HG03060 (cell line): Measurements from ENCODE around the gene SLC19A2.
"Not testable (repeated sequence)": the region's sequence is repeated elsewhere in the genome, so short reads cannot be mapped to it uniquely, and the experiment has no call there.

Source experiments
- ATAC-seq: cut with Tn5 transposase; IDR thresholded peaks from one replicate; pipeline ENCODE4 v1.9.1; 2021; ENCODE audit warnings: low read depth, moderate number of reproducible peaks; ENCODE audit not compliant: unreplicated experiment

Gene SLC19A2

DNA sequence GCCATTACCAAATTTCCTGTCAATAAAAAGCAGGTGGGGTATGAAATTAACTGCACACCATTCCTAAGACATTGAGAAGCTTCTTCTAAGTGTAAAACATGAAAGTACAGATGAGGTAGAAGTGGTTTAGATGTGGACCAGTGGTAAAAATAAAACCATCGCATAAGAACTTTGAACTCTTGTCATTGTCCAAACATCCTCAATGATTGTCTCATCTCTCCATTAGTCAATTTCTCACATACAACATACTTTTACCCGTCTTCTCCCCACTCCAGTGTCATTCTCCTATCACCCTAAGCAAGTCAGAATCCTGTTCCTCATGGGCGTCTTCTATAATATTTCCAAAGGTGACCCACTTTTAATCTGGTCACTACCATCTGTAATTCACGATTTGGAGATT is 24.3 kb upstream of the SLC19A2 start:
- ATAC-seq = no peak

DNA sequence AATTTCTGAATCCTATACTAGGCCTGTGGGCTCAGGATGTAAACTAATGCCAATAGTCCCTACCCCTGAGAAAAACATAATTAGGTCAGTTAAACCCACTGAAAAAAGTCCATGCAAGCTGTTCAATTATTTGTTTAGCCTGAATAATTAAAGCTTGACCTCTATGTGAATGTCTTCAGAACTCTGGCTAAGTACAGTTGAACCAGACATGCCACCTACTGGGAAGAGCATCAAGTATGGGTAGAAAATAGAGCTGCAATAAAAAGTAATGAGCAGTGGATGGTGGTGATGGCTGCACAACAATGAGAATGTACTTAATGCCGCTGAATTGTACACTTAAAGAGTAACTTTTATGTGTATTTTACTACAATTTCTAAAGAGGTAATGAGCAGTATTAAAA is 23.6 kb upstream of the SLC19A2 start:
- no peak for ATAC-seq

DNA sequence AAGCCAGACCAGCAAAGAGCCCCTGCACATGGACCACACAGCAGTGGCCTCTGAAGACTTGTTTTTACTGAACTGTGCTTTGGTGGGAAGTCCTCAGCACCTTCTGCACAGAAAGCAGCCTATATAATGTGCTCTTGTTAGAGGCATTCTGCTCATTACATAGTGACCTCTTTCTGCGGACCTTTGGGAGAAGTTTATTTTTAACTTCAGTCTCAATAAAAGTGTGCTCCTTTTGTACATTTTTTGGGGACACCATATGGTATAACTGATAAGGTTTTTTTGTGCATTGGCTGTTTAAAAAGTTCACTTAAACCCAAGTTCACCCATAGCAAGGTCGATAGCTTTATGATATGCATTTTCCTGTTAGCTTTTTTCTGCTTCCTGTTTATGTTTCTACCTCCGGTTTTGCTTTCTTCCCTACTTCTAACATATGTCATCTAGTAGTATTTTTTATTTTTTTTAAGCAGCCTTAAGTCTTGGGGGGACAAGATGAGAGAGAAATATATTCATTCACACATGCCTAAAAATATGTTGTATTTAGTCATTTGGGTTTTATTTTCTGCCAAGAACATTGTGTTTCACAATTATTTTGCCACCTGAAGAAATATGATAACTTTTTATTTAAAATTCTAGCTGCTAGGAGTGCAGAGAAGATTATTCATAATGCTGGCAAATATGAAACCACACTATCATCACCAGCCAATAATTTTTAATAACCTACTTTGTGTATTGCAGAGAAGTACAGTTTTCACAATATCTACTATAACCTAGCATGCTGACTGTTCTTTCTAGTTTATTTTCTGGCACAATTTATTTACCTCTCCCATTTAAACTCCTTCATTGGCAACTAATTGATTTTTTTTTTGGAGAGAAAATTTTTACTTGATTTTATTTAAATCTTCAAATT is 22.9 kb upstream of the SLC19A2 start:
- ATAC-seq = no peak

DNA sequence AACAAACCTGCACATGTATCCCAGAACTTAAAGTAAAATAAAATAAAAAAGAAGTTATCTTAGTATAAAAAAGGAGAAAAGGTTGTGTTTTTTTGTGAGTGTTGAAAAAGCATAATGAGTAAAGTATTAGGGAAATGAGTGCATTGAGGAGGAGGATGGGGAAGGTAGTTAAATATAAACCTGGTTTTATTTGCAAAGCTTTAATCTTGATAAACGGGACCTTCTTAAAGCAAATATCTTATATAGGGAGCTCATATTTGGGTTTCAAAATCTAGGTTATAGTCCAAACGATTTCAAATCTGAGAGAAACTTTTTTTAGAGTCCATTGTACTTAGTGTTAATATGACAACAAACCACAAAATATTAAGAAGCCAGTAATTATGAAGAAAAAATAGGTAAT is 21.7 kb upstream of the SLC19A2 start:
- no peak for ATAC-seq

DNA sequence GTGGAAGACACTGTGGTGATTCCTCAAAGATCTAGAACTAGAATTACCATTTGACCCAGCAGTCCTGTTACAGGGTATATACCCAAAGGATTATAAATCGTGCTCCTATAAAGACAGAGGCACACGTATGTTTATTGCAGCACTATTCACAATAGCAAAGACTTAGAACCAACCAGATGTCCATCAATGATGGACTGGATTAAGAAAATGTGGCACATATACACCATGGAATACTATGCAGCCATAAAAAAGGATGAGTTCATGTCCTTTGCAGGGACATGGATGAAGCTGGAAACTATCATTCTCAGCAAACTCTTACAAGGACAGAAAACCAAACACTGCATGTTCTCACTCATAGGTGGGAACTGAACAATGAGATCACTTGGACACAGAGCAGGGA is 17.9 kb upstream of the SLC19A2 start:
- ATAC-seq = not testable (repeated sequence)

DNA sequence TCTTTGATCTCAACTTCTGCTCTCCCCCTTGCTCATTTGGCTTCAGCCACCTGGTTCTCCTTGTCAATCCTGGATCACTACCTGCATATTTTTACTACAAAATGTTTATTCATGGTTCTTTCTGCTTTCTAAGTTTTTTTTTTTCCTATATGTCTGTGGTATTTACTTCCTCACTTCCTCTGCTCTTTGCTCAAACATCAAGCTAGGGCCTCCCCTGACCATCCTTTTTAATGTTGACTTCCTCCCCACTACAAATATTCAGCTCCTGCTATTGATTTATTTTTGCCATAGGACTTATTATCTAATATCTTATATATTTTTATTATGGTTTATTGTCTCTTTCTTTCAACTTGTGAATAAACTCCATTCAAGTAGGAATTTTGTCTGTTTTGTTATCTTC is 14.1 kb upstream of the SLC19A2 start:
- ATAC-seq = no peak

DNA sequence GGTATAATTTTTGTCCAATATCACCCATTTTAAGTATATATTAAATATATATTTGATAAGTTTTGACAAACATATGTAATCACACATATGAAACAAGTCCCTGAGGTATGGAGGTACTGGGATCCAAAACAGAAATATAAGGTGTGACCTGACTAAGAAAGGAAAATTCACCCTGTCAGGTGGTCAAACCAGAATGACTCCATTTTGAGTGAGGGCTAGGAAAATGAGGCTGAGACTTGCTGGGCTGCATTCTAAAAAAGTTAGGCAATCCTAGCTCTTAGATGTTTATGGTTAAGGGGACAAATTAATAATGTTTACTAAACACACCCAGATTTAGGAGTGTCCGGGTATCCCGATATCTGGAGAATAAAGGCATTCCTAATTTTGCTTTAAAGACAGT is 11.6 kb upstream of the SLC19A2 start:
- no peak for ATAC-seq

DNA sequence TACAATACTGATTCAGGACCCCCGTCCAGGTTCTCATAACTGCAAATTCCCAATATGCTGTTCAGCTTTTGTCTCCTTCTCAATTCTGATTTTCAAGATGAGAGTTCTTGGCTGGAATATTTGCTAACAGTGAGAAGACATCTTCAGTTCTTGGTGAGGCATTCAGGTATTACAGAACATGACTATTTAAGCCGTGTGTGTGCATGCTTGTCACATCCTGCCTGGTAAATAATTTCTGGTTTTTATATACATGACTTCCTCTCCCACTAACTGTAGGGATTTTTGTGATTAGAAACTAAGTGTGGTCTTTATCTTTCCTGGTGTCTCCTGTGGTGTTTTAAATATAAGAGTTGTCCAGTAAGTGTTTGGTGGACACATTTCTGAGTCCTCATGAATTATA is 10.2 kb upstream of the SLC19A2 start:
- ATAC-seq = no peak

DNA sequence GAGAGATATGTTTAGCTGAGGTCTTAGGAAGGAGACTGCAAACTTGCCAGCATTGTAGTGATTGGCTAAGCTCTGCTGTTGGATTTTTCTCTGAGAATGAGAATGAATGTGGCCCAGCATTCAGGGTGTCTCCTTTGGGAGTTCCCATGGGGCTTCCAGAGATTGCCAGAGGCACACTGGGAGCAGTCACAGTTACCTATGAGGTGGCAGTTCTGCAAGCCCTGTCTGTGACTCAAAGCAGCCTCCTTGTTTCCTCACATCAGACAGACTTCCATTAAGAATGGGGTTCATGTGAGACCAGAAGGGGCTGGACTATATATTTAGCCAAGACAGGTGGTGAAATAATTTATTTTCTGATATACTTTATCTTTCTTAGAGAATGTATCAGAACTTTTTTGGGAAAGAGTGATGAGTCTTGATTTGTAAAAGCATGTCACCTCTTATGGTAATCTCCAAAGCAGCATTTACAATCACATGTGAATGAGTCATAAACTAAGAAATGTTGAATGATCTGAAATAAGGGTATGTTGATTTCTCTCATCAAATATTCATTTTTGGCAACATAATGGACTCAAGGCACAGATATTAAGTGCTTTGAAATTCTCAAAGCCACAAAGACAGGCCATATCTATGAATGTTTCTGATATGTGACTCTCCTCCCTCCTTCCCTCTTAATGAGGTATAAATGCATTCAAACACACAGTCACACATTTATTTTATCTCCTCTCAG is 9.5 kb upstream of the SLC19A2 start:
- ATAC-seq = no peak

DNA sequence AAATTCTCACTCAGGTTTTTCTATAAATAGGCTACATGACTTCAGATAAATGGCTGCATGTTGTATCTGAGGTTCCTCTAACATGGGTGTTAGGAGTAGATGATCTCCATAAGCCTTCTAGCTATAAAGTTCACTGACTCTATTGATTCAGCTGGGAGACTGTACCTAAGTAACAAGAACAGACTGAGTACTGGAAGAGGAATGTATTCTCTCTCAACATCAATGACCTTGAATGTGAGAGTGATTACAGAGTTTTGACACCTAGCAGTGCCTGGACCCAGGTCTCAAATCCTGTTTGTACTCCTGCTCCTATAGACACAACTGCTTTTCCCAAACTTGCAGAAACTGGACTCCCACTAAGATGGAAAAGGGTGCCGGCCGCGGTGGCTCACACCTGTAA is 8.6 kb upstream of the SLC19A2 start:
- ATAC-seq = no peak

DNA sequence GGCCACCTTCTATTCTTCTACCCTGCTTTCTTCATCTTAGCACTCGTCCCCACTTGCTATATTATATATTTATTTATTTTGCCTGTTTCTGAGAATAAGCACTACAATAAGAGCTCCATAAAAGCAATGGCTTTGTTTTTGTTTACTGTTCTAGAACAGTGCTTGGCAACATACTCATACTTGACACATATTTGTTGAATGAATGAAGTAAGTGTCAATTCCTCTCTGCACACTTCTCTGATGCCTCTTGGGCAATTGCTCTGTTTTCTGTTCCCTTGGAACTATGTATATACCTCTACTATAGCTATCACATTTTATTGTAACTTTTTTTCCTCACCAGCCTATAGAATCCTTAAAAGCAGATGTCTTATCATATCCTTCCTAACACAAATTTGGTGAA is 7.5 kb upstream of the SLC19A2 start:
- no peak for ATAC-seq

DNA sequence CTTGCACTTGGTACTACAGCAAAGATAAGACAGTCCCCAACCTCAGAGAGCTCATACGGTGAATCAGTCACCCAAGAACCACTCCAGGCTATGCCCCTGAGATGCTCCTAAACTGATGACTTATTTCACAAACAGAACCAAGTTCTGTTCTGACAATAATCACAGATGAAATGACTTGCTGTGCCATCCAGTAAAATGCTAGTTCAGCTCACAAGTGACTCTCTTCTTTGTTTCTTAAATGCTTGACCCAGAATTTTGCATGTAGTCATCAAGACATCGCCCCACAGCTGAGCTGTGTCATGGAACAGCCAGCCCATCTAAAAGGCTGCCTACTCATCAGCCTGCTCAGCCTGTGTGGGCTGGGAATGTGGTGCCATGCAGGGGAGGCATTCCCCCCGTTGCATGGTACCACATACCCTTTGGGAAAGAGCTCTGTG is 6.1 kb upstream of the SLC19A2 start:
- peak; percentile 49 for ATAC-seq

DNA sequence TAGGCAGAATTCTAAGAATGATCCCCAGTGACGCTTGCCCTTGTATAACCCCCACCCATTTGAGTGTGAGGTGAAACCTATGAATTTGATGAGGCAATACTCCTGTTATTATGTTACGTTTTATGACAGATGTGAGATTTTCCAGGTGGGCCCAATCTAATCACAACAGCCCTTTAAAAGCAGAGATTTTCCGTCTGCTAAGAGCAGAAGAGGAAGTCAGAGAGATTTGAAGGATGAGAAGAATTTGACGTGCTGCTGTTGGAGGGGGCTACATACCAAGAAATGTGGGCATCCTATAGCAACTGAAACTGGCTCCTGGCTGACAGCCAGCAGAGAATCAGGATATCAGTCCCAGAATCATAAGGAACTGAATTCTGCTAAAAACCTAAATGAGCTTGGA is 2.4 kb upstream of the SLC19A2 start:
- no peak for ATAC-seq

DNA sequence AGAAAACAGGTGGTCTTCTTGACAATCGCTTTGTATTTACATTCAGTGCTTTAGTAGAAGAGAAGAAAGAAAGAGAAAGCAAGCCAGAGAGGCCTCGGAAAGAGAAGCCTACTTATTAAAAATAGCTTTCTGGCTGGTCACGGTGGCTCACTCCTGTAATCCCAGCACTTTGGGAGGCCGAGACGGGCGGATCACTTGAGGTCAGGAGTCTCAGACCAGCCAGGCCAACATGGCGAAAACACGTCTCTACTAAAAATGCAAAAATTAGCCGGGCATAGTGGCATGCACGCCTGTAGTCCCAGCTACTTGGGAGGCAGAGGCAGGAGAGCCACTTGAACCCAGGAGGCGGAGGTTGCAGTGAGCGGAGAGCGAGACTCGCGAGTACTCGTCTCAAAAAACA is 1.8 kb upstream of the SLC19A2 start:
- ATAC-seq = no peak

DNA sequence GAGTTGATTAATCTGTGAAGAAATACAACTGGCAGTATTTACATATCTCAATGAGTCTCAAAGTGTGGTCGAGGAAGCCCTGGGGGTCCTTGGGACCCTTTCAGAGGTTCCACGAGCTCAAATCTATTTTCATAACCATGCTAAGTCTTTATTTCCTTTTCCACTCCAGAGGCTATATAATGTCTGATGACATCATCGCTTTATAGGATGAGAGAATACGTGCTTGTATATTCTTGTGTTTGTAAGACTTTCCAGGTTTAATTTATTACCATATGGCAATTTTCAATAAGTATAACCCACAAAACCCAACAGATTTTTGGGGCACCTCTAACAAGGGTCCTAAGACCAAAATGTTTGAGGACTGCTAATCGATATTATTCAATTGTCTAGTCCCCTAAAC is 1.4 kb upstream of the SLC19A2 start:
- ATAC-seq = no peak

DNA sequence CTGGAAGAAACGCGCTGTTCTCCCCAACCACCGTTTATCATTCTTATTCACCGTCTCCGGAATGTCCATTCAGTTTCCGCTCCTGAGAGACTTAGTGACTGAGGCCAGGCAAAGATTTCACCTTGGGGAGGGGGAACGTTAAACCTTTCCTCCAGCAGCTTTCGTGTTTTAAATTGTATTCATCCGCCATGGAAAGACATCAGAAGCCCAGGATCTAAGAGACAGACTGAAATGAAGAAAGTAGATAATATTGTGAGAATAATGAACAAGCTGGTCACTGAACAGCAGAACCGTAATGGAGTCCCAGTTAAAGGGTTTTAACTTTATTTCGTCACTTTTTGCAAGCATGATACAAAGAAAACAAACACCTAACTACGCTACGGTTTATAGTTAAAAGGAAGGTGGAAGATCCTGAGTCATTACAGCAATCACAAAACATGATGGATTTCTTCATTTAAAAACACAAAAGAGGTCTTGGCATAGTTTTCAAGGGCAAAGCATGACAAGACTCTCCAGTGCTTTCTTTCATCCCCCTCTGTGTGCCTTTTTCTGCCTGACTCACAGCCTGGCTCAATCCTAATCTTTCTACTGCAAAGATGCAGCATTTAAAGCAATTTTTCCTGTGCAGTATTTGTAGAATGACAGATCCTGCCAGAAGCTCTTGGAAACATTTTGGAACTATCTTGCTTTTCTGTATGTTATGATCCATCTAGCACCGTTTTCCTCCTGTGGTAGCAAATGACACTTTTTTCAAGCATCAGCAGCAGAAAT is 722 bp upstream of the SLC19A2 start:
- no peak for ATAC-seq

DNA sequence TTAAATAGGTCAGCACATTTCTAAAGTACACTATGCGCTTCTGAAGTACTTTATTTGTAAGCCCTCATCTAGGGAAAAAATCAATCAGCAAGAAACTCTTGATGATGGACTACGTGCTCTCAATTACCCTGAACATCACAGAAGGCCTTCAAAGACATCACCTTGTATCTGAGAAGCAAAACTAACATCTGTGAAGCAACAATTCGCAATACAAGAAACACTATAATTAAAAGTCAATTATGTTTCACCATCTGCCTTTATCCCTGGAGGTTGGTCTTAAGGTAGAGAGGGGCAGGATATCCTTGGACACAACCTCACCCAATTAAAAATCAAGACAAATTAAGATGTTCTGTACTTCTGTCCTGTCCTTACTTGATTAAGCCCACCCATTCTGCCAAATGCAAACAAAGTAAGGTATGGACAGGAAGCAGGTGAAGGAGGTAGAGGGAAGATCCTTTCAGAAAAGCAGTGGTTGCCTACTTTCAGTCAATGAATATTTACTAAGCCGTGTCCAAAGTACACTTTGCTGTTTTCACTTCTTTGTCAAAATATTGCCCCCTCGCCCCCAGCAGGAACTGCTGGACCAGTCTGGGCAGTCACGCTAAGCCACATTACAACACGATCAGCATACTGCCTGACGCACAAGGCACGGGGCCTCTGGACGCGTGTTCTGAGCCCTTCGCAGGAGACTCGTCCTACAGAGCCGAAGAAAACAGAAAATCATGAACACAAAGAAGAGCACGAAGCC is 887 bp downstream of the SLC19A2 start:
- ATAC-seq = no peak

DNA sequence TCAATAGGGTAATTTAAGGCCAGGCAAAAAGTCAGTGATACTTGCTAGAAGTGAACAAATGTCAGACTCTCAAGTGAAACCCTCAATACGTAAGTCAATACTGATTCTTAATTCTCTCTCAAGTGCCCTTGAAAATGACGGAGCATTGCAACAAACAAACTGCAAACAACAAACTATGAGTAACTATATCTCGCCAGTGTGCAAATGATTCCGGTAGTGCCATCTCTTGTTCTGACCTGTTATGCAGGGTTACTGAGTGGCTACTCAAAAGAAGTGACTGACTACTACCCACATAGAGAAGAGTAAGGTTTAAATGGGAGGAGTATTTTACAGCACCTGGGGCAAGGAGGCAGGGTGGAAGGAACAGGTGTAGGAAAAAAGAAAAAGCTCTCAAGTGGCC is 1.6 kb downstream of the SLC19A2 start:
- ATAC-seq = no peak

DNA sequence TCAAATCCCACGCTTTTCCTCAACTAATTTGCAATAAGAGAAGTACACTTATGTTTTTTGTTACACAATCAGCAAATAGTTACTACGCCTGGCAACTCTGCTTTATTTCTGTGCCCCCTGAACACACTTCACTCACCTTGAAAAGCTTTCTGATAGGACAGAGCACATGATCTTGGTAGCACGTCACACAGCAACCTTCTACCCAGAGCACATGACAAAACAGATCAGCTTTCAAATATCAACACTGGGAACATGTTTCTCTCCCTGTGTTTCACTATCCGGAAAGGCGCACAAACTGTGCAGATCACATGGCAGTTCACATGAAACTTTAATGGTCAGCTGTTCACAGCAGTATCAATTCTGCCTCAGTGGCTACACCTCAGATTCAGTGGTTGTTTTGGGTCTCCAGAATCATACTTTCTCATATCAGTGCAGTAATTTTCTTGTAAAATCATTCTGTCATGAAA is 2.2 kb downstream of the SLC19A2 start:
- no peak for ATAC-seq

DNA sequence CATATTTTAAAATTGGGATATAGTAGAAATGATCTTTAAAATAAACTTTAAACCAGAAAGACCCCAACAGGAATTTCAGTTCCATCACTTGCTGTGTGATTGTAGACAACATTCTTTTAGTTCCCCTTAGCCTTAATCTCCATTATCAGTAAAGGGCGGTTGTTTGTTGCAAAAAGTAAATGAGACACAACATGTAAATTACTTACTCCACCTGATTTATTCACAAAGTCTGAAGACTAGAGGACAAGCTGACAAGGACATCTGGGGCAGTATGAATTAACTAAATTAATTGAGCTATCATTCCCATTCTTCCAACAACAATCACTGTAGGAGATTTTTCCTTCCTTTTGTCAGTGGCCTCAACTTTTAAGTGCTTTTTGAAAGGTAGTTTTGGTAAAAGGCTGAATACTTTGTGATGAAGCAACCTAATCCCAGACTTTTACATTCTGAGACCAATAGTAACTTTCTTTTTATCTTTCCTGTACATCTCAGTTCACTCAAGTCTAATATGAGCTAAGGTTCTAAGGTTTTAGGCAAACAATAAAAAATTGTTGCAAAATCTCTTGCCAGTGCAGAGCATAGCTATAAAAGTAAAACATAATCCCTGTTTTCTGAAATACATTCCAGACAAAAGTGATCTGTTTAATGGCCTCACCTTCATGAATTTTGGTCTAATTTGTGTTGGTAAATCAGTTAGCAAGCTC is 6.2 kb downstream of the SLC19A2 start:
- no peak for ATAC-seq
